K562 (cell line): ENCODE results near the gene ADD1. TPM values are rescaled to one million over a fixed set of nuclear protein-coding genes. Genes with fewer than 3 reads are reported as not detected.

ENCODE experiments used
- BACH1 ChIP-seq: fragments of 200-800 bp; sonication (Bioruptor generic); IDR thresholded peaks from 2 replicates; pipeline ENCODE4 v1.6.1; 2016; ENCODE audit warnings: missing genetic modification characterization, missing compliant biosample characterization
- CHD4 ChIP-seq: fragments of 200-600 bp; sonication (generic); IDR thresholded peaks from 3 replicates; pipeline ENCODE4 v1.6.1; 2012; ENCODE audit warnings: low read depth, mild to moderate bottlenecking, mixed read lengths, low read length, inconsistent platforms; ENCODE audit not compliant: insufficient read depth, insufficient replicate concordance, poor library complexity, severe bottlenecking
- DPF2 ChIP-seq: fragments of 450-650 bp; IDR thresholded peaks from 2 replicates; pipeline ENCODE4 v1.6.1; 2016
- GATAD2A ChIP-seq: fragments of 450-650 bp; IDR thresholded peaks from 2 replicates; pipeline ENCODE4 v1.6.1; 2017
- HMGXB4 ChIP-seq: sonication (generic); formaldehyde crosslinking; IDR thresholded peaks from 2 replicates; pipeline ENCODE4 v1.8.1; 2023; ENCODE audit warnings: mild to moderate bottlenecking, missing genetic modification reagents
- HNRNPK ChIP-seq: fragments of 200-400 bp; formaldehyde crosslinking; IDR thresholded peaks from one replicate; pipeline ENCODE4 v1.6.1; 2018; ENCODE audit warnings: mild to moderate bottlenecking, low read depth, low read length; ENCODE audit not compliant: poor library complexity, severe bottlenecking
- HOMEZ ChIP-seq: fragments of 250-450 bp; sonication (Bioruptor Pico); IDR thresholded peaks from 2 replicates; pipeline ENCODE4 v1.4.0; 2020; ENCODE audit warnings: mild to moderate bottlenecking, moderate library complexity
- NFXL1 ChIP-seq: fragments of 450-650 bp; formaldehyde crosslinking; IDR thresholded peaks from 2 replicates; pipeline ENCODE4 v1.4.0; 2021; ENCODE audit warnings: mild to moderate bottlenecking
- PHB2 ChIP-seq: fragments of 450-650 bp; IDR thresholded peaks from 2 replicates; pipeline ENCODE4 v1.6.1; 2017; ENCODE audit warnings: low read depth
- SMC3 ChIP-seq: conservative IDR thresholded peaks from 2 replicates; pipeline ENCODE4 v1.6.1; 2011; ENCODE audit warnings: low read depth, low read length, improper control_type of control experiment; ENCODE audit not compliant: insufficient read depth
- TFAP4 ChIP-seq: sonication (generic); formaldehyde crosslinking; IDR thresholded peaks from 2 replicates; pipeline ENCODE4 v1.8.0; 2022; ENCODE audit warnings: missing genetic modification reagents, mild to moderate bottlenecking, moderate library complexity, borderline replicate concordance
- ZKSCAN8 ChIP-seq: fragments of 200-800 bp; sonication (Bioruptor generic); IDR thresholded peaks from 2 replicates; pipeline ENCODE4 v1.6.1; 2016; ENCODE audit warnings: missing genetic modification characterization, missing compliant biosample characterization
- ZNF212 ChIP-seq: fragments of 450-650 bp; formaldehyde crosslinking; IDR thresholded peaks from 2 replicates; pipeline ENCODE4 v1.4.0; 2020; ENCODE audit warnings: mild to moderate bottlenecking
- ZNF395 ChIP-seq: fragments of 200-800 bp; sonication (Bioruptor generic); IDR thresholded peaks from 2 replicates; pipeline ENCODE4 v1.6.1; 2017; ENCODE audit warnings: missing genetic modification characterization, missing compliant biosample characterization
- polyA plus RNA-seq, 8 experiments: library from polyadenylated mRNA; depleted of rRNA in 4 of 8; stranded (reverse) in 5 of 8; unstranded in 3 of 8; fragments of >200 nt; fragmentation: Nextera tagmentation in 2 of 8; fragmentation: Illumina TruSeq in 1 of 8; extraction: Ambion mirVana in 2 of 8; extraction: Trizol in 1 of 8; gene quantifications; 2 replicates each; pipeline versions ENCODE4 v1.2.1 to v1.2.3, GENCODE V29; 2011 to 2014; ENCODE audit warnings: inconsistent platforms in 1 of 8, missing spikeins in 1 of 8
- total RNA-seq, 7 experiments: library from RNA; depleted of rRNA in 6 of 7; stranded (reverse); fragments of >200 nt in 6 of 7; fragmentation: Illumina TruSeq in 2 of 7; extraction: Trizol in 2 of 7; gene quantifications; 2 replicates each; pipeline versions ENCODE4 v1.2.1 to v1.2.3, GENCODE V29; 2011 to 2021; ENCODE audit warnings: low replicate concordance in 1 of 7

Gene ADD1
- total and polyA plus RNA-seq, 9 of the 15 experiments (the other 6 are each of a cell fraction or from before 2014, with no cell fraction given): 17.5 to 153 (median 74.0) TPM

- TF ChIP-seq HOMEZ (CRISPR knock-in tag) (no peak), BACH1 (tag) (no peak), ZNF395 (CRISPR knock-in tag) (peak; percentile 44; the same call in 1 of the 2 replicates), PHB2 (no peak), HMGXB4 (CRISPR knock-in tag) (no peak), ZNF212 (CRISPR knock-in tag) (no peak), NFXL1 (CRISPR knock-in tag) (no peak), ZKSCAN8 (no peak), TFAP4 (CRISPR knock-in tag) (peak; percentile 72; the same call in 1 of the 2 replicates), GATAD2A (no peak), CHD4 (no peak), HNRNPK (no peak), DPF2 (0 out of 2 replicates have a peak, but pooled peaks have one; percentile 19), SMC3 (no peak)
- TF ChIP-seq, all 486 proteins: peak for 29
These were observed 49.0 kb upstream of the ADD1 start (continued) for GRCh38 chr4:2794486-2795299.
